ENCODE measurements around the gene RAB29.
"Not testable (repeated sequence)": the region's sequence is repeated elsewhere in the genome, so short reads cannot be mapped to it uniquely, and the experiment has no call there.

The RAB29 gene, protein sequence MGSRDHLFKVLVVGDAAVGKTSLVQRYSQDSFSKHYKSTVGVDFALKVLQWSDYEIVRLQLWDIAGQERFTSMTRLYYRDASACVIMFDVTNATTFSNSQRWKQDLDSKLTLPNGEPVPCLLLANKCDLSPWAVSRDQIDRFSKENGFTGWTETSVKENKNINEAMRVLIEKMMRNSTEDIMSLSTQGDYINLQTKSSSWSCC

DNA sequence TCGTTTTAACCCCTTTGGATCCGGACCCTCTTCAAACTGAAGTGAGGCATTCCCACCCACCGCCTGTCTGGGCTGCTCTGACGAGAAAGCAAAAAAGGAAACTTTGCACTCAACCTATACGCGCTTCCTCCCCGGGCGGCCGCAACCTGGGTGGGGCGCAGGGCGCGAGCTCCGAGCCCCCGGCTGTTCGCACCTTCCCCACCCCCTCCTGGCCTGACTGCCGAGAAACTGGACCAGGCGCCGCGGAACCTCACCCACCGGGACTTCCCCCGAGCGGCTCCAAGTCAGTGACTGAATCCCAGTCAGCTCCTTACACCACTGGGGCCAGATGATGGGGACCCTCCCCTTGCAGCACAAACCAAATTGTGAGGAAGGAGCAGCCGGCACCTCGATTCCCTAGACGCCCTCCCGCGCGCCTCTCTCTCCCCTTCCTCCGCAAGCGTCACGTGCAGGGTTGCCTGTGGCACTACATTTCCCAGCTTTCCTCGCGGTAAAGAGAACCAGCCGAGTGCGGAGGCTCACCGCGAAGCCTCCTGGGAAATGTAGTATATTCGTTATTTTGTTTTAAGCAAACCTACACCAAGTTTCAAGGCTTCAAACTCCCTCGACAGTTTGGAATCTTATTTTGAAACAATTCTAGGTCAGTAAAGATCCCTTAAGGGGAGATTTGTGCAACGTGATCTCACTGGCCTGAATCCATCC lies at the start of gene RAB29:
TSS of gene RAB29 (minus strand) at position 468 of the 702 bp plus-strand sequence. CDS start 526 bp downstream, outside the sequence.
- Histone ChIP-seq H3K27ac (ENCODE audit: poor library complexity, severe bottlenecking) (peak within 1 kb of the TSS; percentile 34), H3K4me1 (ENCODE audit: insufficient read depth, poor library complexity, severe bottlenecking) (peaks cover 8% of the 10 kb centered on the region), H3K36me3 (ENCODE audit: low read depth) (no peaks in the 10 kb centered on the region; the same call in 1 of the 2 replicates), H3K4me3 (ENCODE audit: severe bottlenecking) (peak within 1 kb of the TSS; percentile 54), H3K9me3 (ENCODE audit: severe bottlenecking) (no peaks in the 10 kb centered on the region), H3K27me3 (ENCODE audit: insufficient read depth, poor library complexity, severe bottlenecking) (no peaks in the 10 kb centered on the region)
- TF ChIP-seq, protein P1, sequence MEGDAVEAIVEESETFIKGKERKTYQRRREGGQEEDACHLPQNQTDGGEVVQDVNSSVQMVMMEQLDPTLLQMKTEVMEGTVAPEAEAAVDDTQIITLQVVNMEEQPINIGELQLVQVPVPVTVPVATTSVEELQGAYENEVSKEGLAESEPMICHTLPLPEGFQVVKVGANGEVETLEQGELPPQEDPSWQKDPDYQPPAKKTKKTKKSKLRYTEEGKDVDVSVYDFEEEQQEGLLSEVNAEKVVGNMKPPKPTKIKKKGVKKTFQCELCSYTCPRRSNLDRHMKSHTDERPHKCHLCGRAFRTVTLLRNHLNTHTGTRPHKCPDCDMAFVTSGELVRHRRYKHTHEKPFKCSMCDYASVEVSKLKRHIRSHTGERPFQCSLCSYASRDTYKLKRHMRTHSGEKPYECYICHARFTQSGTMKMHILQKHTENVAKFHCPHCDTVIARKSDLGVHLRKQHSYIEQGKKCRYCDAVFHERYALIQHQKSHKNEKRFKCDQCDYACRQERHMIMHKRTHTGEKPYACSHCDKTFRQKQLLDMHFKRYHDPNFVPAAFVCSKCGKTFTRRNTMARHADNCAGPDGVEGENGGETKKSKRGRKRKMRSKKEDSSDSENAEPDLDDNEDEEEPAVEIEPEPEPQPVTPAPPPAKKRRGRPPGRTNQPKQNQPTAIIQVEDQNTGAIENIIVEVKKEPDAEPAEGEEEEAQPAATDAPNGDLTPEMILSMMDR (IDR thresholded peaks at IDR 0.05; ENCODE audit: poor library complexity, severe bottlenecking) = no peak
- ATAC-seq (ENCODE audit: low read depth) (peak; percentile 92), DNase-seq (ENCODE audit: low spot score) (no peak)

DNA sequence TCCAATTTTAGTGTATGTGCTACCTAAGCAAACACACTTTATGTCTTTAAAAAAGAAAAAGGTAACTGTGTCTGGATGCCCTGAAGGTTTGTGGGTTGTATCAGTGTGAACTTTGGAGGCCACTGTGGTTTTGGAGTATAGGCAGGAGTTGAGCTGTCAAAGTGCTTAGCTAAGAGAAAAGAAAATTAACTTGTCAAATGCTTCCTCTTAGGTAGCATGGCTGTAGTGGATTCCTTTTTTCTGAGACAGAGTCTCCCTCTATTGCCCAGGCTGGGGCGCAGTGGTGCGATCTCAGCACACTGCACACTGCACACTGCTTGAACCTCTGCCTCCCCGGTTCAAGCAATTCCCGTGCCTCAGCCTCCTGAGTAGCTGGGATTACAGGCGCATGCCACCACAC lies 48.9 kb upstream of the RAB29 start:
- ATAC-seq (ENCODE audit: low read depth) (no peak), DNase-seq (ENCODE audit: low spot score) (no peak)
- H3K4me3 ChIP-seq (ENCODE audit: severe bottlenecking) = no peak overlapping the region
- H3K4me1 ChIP-seq (ENCODE audit: insufficient read depth, poor library complexity, severe bottlenecking) = no peaks in the 10 kb centered on the region
- H3K27me3 ChIP-seq (ENCODE audit: insufficient read depth, poor library complexity, severe bottlenecking) = no peaks in the 10 kb centered on the region
- TF ChIP-seq, protein P1 (IDR thresholded peaks at IDR 0.05; ENCODE audit: poor library complexity, severe bottlenecking) = no peak
- no peaks in the 10 kb centered on the region for H3K9me3 ChIP-seq (ENCODE audit: severe bottlenecking)
- H3K36me3 ChIP-seq (ENCODE audit: low read depth) = no peaks in the 10 kb centered on the region
- H3K27ac ChIP-seq (ENCODE audit: poor library complexity, severe bottlenecking) = no peak overlapping the region

DNA sequence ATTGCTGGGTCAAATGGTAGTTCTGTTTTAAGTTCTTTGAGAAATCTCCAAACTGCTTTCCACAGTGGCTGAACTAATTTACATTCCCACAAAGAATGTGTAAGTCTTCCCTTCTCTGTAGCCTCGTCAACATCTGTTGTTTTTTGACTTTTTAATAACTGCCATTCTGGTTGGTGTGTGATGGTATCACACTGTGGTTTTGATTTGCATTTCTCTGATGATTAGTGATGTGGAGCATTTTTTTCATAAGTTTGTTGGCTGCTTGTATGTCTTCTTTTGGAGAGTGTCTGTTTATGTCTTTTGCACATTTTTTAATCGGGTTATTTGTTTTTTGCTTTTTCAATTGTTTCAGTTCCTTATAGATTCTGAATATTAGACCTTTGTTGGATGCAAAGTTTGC lies 48.0 kb upstream of the RAB29 start:
- not testable (repeated sequence) for H3K4me1 ChIP-seq (ENCODE audit: insufficient read depth, poor library complexity, severe bottlenecking); DNase-seq (ENCODE audit: low spot score); H3K4me3 ChIP-seq (ENCODE audit: severe bottlenecking); H3K27me3 ChIP-seq (ENCODE audit: insufficient read depth, poor library complexity, severe bottlenecking); H3K27ac ChIP-seq (ENCODE audit: poor library complexity, severe bottlenecking); ATAC-seq (ENCODE audit: low read depth); H3K36me3 ChIP-seq (ENCODE audit: low read depth); H3K9me3 ChIP-seq (ENCODE audit: severe bottlenecking)

DNA sequence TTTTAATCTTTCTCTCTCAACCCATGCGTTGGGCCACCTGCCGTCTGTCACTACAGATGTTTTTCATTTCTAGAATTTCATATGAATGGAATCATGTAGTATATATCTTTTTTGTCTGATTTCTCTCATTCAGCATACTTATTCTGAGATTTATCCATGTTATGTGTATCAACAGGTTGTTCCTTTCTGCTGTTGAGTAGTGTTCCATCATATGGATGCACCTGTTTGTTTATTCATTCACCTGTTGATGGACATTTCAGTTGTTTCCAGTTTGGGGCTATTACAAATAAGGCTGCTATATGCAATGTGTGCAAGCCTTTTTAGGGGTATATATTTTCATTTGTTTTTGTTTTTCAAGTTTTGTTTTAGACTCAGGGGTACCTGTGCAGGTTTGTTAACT lies 47.1 kb upstream of the RAB29 start:
- ATAC-seq (ENCODE audit: low read depth) (no peak), DNase-seq (ENCODE audit: low spot score) (no peak)
- Histone ChIP-seq H3K9me3 (ENCODE audit: severe bottlenecking) (no peaks in the 10 kb centered on the region), H3K27me3 (ENCODE audit: insufficient read depth, poor library complexity, severe bottlenecking) (no peaks in the 10 kb centered on the region), H3K4me3 (ENCODE audit: severe bottlenecking) (no peak overlapping the region), H3K4me1 (ENCODE audit: insufficient read depth, poor library complexity, severe bottlenecking) (no peaks in the 10 kb centered on the region), H3K36me3 (ENCODE audit: low read depth) (no peaks in the 10 kb centered on the region), H3K27ac (ENCODE audit: poor library complexity, severe bottlenecking) (no peak overlapping the region)
- TF ChIP-seq, protein P1 (IDR thresholded peaks at IDR 0.05; ENCODE audit: poor library complexity, severe bottlenecking) = no peak

DNA sequence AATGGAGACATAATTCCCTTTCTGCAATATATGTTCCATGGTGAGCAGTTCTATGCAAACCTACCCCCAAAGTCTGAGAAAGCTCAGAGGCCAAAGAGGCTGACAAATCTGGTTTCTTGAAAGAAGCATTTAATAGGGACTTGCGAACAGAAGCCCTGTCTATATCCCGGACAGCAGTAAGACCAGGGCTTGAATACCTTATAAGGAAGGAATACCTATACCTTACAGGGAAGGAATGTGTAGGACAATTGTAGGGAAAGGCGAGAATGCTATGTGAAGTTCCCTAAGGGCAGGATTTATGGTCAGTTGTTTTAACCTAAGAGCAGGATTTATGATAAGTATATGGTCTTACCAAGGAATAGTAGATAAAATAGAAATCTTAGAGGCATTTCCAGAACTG lies 42.7 kb upstream of the RAB29 start:
- DNase-seq (ENCODE audit: low spot score) = no peak
- no peak for ATAC-seq (ENCODE audit: low read depth)
- Histone ChIP-seq H3K36me3 (ENCODE audit: low read depth) (no peaks in the 10 kb centered on the region), H3K27ac (ENCODE audit: poor library complexity, severe bottlenecking) (no peak overlapping the region), H3K27me3 (ENCODE audit: insufficient read depth, poor library complexity, severe bottlenecking) (no peaks in the 10 kb centered on the region), H3K9me3 (ENCODE audit: severe bottlenecking) (no peaks in the 10 kb centered on the region), H3K4me3 (ENCODE audit: severe bottlenecking) (no peak overlapping the region), H3K4me1 (ENCODE audit: insufficient read depth, poor library complexity, severe bottlenecking) (peaks cover 5% of the 10 kb centered on the region)
- TF ChIP-seq, protein P1 (IDR thresholded peaks at IDR 0.05; ENCODE audit: poor library complexity, severe bottlenecking) = no peak

Measured in RWPE2 (cell line).